Measurements from ENCODE around the gene TFDP1. TPM values are rescaled to one million over a fixed set of nuclear protein-coding genes. Genes with fewer than 3 reads are reported as not detected.

The TFDP1 gene
- polyA plus RNA-seq, 1 donor: 68.0 TPM

Other genes with a start within 250 kb of the TFDP1 start
- gene GRTP1, start 220.6 kb upstream of the TFDP1 start, polyA plus RNA-seq: 65.7 TPM
- 2.8 TPM for gene ADPRHL1, start 131.3 kb upstream of the TFDP1 start, polyA plus RNA-seq
- 17.8 TPM for gene DCUN1D2, start 94.0 kb upstream of the TFDP1 start, polyA plus RNA-seq
- gene ATP4B, start 73.4 kb downstream of the TFDP1 start, polyA plus RNA-seq: 0.04 TPM
- gene GRK1, start 82.5 kb downstream of the TFDP1 start, polyA plus RNA-seq: 0.16 TPM
- gene TMEM255B, start 174.5 kb downstream of the TFDP1 start, polyA plus RNA-seq: 5.1 TPM